Mucosa of descending colon (tissue), 3 donors: ENCODE measurements around the gene ITPK1. TPM values are rescaled to one million over a fixed set of nuclear protein-coding genes. Genes with fewer than 3 reads are reported as not detected.

Experiments used
- ATAC-seq: fragments of 200-7000 bp; cut with Tn5 transposase; one replicate; pipeline ENCODE4 v1.9.1; 2020; ENCODE audit warnings: mild to moderate bottlenecking, moderate library complexity
- DNase-seq, 3 donors: peaks; one replicate each; pipeline ENCODE4 v3.0.0-alpha.2; 2020
- H3K36me3 ChIP-seq: fragments of 200-600 bp; one replicate; pipeline ENCODE4 v1.8.0; 2021; ENCODE audit warnings: low read depth, mild to moderate bottlenecking
- H3K4me1 ChIP-seq: fragments of 200-600 bp; one replicate; pipeline ENCODE4 v1.8.0; 2021; ENCODE audit warnings: low read depth, mild to moderate bottlenecking
- H3K4me3 ChIP-seq: fragments of 200-600 bp; one replicate; pipeline ENCODE4 v1.8.0; 2021; ENCODE audit warnings: mild to moderate bottlenecking
- H3K9me3 ChIP-seq: fragments of 200-600 bp; one replicate; pipeline ENCODE4 v1.8.0; 2021; ENCODE audit warnings: mild to moderate bottlenecking
- intact Hi-C, 2 donors: fragments of 100-400 bp; cut with DNase I in 1 of 2; cut with micrococcal nuclease in 1 of 2; formaldehyde crosslinking; loops; one replicate each; pipeline versions ENCODE4 v1.11.0 to v1.11.1; 2022; cut with DNase I, micrococcal nuclease
- total RNA-seq, 3 donors: library from RNA; stranded (reverse); fragmentation: NEBNext Ultra II Directional in 2 of 3; extraction: Animal tissue kit (Norgen Biotek cat#: 25700) in 2 of 3; gene quantifications; one replicate each; pipeline versions ENCODE4 v1.2.1 to v1.2.4, GENCODE V29; 2021 to 2023
- TF ChIP-seq, protein P1 (sequence below): fragments of 200-600 bp; IDR thresholded peaks from one replicate; pipeline ENCODE4 v1.8.0; 2022; ENCODE audit warnings: antibody characterized with exemption, mild to moderate bottlenecking
- donor health status: DM: no; HTN: no; CAD: no; lungs with moderate emphysema.
- donor health status: DM: no; HTN: no; CAD: no.
- donor health status: DM: no; HTN: yes; CAD: no.

The ITPK1 gene
- total RNA-seq, 3 donors from 2014 or later, result 134 to 165 (median 152) TPM

DNA sequence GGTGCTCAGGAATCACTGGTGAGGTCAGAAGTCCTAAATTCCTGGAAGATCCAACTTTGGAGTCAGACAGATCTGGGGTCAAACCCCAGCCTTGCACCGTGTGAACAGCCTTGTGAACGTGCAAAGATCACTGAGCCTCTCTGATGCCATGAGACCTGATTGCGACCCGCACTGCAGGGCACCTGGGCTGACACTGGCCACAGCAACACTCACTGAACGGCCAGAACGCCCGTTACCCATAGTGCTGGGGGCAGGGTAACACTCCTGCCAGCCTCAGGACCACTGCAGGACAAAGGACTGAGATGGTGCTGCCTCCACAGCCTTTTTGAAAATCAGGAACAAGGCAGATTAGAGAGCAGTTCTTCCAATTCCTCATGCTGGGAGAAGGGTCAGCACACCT is 164.5 kb downstream of the ITPK1 start:
- no peaks in the 10 kb centered on the region for H3K36me3 ChIP-seq
- DNase-seq (peak in 1 of 3 donors; percentile 20), ATAC-seq (no peak)
- H3K4me1 ChIP-seq, result peaks cover under 1% of the 10 kb centered on the region
- intact Hi-C loops, result loop anchor here (5.0 to 10.0 kb wide), 2 partner anchors 186 to 194 kb away; no protein-coding TSS in a partner anchor
- H3K4me3 ChIP-seq, result no peak overlapping the region
- TF ChIP-seq, protein P1, sequence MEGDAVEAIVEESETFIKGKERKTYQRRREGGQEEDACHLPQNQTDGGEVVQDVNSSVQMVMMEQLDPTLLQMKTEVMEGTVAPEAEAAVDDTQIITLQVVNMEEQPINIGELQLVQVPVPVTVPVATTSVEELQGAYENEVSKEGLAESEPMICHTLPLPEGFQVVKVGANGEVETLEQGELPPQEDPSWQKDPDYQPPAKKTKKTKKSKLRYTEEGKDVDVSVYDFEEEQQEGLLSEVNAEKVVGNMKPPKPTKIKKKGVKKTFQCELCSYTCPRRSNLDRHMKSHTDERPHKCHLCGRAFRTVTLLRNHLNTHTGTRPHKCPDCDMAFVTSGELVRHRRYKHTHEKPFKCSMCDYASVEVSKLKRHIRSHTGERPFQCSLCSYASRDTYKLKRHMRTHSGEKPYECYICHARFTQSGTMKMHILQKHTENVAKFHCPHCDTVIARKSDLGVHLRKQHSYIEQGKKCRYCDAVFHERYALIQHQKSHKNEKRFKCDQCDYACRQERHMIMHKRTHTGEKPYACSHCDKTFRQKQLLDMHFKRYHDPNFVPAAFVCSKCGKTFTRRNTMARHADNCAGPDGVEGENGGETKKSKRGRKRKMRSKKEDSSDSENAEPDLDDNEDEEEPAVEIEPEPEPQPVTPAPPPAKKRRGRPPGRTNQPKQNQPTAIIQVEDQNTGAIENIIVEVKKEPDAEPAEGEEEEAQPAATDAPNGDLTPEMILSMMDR, result no peak
- no peaks in the 10 kb centered on the region for H3K9me3 ChIP-seq

DNA sequence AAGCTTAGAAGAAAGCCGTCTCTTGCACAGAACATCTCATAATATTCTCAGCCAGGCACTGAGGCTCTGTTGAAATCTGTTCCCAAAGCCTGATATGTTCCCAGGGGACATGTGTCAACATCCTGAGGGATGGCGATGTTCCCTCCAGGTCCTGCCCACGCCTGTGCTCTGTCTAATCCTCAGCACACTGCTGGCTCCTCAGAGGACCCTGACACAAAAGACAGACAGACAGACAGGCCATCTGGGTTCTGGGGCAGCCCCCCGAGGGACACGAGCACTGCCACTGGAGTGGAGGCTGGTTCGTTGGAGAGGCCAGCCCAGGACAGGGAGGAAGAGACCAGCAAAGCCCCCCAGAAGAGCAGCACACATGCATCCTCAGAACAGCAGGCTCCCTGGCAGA is 165.0 kb downstream of the ITPK1 start:
- H3K36me3 ChIP-seq, result no peaks in the 10 kb centered on the region
- peaks cover 4% of the 10 kb centered on the region for H3K4me1 ChIP-seq
- ATAC-seq (no peak), DNase-seq (peak in 1 of 3 donors; percentile 23)
- TF ChIP-seq, protein P1, result no peak
- no peak overlapping the region for H3K4me3 ChIP-seq
- no peaks in the 10 kb centered on the region for H3K9me3 ChIP-seq
- intact Hi-C loops, result loop anchor here (5.0 to 10.0 kb wide), 2 partner anchors 187 to 194 kb away; no protein-coding TSS in a partner anchor

DNA sequence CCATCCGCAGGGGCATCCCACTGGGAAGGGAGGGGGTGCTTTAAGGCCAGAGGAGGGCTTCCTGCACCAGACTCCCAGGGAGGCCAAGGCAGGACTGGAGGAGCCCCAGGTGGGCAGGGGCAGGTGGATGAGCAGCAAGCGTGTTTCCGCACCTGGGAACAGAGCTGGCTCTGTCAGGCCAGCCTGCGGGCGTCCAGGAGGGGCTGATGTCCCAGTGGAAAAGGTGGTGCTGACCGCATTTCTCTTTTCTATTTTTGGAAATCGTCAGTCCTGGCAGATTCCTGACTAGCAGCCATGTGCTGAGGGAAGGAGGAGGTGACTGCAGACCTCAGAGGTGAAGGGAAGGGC is 165.6 kb downstream of the ITPK1 start:
- Histone ChIP-seq H3K4me1 (peaks cover 4% of the 10 kb centered on the region), H3K4me3 (no peak overlapping the region), H3K36me3 (no peaks in the 10 kb centered on the region), H3K9me3 (no peaks in the 10 kb centered on the region)
- intact Hi-C loops, result loop anchor here (5.0 to 10.0 kb wide), 2 partner anchors 187 to 195 kb away; no protein-coding TSS in a partner anchor
- ATAC-seq (no peak), DNase-seq (no peak)
- TF ChIP-seq, protein P1, result no peak

DNA sequence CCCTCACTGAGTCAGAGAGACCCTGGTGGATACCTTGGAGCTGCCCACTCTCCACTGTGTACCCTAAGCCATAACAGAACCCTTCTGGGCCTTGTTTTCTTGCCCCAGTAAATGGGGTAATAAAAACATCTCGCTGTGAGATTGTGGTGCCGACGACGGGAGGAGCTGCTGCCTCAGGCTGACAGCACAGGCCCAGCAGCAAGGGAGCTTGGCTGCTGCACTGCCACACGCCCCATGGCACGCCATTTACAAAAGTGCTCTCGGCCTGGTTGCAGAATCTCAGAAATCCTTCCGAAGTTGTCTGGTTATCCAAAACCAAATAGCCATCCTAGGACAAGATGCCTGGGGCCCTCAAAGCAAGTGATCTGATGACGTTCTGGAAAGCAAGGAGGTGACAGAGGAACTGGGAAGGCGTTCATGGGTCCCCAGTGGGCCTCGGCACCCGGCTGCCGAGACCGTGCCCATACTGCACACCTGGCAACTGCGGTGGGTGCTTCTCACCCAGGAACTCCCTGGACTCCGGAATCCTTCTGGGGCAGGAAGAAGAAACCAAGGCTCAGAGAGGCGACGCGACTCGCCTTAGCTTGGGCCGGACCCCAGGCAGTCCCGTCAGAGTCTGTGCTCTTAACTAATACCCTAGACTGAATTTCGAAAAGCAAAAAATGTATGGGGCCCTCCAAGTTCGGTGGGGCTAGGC is 166.1 kb downstream of the ITPK1 start:
- no peaks in the 10 kb centered on the region for H3K9me3 ChIP-seq
- intact Hi-C loops, result loop anchor here (5.0 to 10.0 kb wide), 2 partner anchors 188 to 195 kb away; no protein-coding TSS in a partner anchor
- TF ChIP-seq, protein P1, result no peak
- DNase-seq, result peak in 1 of 3 donors; percentile 35
- H3K4me3 ChIP-seq, result no peak overlapping the region
- H3K36me3 ChIP-seq, result no peaks in the 10 kb centered on the region
- peaks cover 4% of the 10 kb centered on the region for H3K4me1 ChIP-seq
- no peak for ATAC-seq

DNA sequence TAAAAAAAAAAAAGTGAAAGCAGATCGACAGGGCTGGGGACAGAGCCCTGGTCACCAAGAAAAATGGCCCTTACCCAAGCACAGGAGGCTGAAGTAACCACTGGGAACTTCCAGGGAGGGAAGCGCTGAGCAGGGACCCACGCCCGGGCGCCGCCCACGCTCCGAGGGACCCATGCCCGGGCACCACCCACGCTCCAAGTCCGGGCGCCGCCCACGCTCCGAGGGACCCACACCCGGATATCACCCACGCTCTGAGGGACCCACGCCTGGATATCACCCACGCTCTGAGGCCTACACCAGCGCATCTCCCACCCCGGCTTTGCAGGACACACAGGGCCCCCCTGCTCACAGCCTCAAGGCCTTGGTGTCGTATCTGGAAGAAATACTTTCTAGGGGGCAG is 167.1 kb downstream of the ITPK1 start:
- no peak for ATAC-seq
- peak in 1 of 3 donors; percentile 55 for DNase-seq
- H3K36me3 ChIP-seq, result no peaks in the 10 kb centered on the region
- no peak overlapping the region for H3K4me3 ChIP-seq
- H3K4me1 ChIP-seq, result peaks cover 4% of the 10 kb centered on the region
- no peaks in the 10 kb centered on the region for H3K9me3 ChIP-seq
- TF ChIP-seq, protein P1, result no peak
- intact Hi-C loops, result no loop called here
